ENCODE measurements around the gene SS18L1.

DNA sequence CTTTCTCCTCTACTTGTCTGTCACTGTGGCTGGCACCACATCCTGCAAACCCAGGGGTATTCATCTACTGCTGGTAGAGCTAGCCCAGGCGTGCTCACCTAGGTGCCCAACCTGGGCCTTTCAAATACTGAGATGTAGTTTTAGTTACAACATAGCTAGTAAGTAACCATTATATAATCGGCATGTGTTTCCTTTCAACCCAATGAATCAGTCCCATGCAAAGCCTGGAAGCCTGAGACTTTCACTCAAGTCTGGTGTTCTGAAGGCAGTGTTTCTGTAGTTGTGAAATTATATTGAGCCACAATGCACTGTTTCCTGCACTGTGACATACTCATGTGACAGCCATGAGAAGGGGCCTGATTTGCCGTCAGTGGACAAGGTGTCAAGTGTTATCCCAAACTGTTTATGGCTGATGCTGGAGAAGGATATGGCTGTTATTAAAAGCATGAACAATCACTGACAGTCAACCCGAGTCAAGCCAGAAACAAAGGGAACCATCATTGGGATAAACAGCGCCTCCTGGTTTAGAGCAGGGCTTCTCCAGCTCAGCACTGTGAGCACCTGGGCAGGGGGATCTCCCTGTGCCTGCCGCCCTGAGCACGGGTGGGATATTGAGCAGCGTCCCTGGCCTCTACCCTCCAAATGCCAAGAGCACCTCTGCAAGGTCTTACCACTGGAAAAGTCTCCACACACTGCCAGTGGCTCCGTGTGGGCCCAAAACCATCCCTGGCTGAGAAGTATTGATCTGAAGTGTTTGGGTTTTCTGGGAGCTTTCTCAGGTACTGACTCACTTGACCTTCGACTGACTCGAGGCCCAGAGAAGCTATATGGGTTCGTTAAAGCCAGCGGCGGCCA is 1.9 kb upstream of the SS18L1 start:
- TF ChIP-seq CTCF (conservative IDR thresholded peaks at IDR 0.05 in 1 of 2, IDR thresholded peaks at IDR 0.05 in 1 of 2; ENCODE audit: extremely low read depth in 1 of 2, insufficient read depth in 1 of 2, low read depth in 1 of 2, low read length in 2 of 2) = peak; percentile 9 to 58
- no peak for TF ChIP-seq EZH2 (IDR thresholded peaks at IDR 0.05; ENCODE audit: borderline replicate concordance, low read length)

Measured in mammary epithelial cell (primary cell).